K562 (cell line): ENCODE results near the gene ABCB6. TPM values are rescaled to one million over a fixed set of nuclear protein-coding genes. Genes with fewer than 3 reads are reported as not detected.

Experiments used
- CAMTA2 ChIP-seq: fragments of 250-450 bp; sonication (Bioruptor Pico); conservative IDR thresholded peaks from 2 replicates; pipeline ENCODE4 v1.5.1; 2022
- CBFB ChIP-seq: sonication (generic); formaldehyde crosslinking; IDR thresholded peaks from 2 replicates; pipeline ENCODE4 v1.4.0; 2020; ENCODE audit warnings: mild to moderate bottlenecking, missing genetic modification reagents
- CCAR2 ChIP-seq: fragments of 200-400 bp; formaldehyde crosslinking; IDR thresholded peaks from 2 replicates; pipeline ENCODE4 v1.6.1; 2017; ENCODE audit warnings: mild to moderate bottlenecking, low read depth, low read length
- GTF2A2 ChIP-seq: IDR thresholded peaks from 2 replicates; pipeline ENCODE4 v1.6.1; 2016; ENCODE audit warnings: mild to moderate bottlenecking, missing genetic modification characterization, missing compliant biosample characterization
- HDAC3 ChIP-seq: fragments of 450-650 bp; IDR thresholded peaks from 2 replicates; pipeline ENCODE4 v1.6.1; 2018; ENCODE audit warnings: borderline replicate concordance, mild to moderate bottlenecking, moderate library complexity; ENCODE audit not compliant: partially characterized antibody
- KLF1 ChIP-seq: fragments of 450-650 bp; IDR thresholded peaks from 2 replicates; pipeline ENCODE4 v1.6.1; 2016; ENCODE audit warnings: missing genetic modification characterization, missing compliant biosample characterization
- NFE2L1 ChIP-seq: fragments of 450-650 bp; IDR thresholded peaks from 2 replicates; pipeline ENCODE4 v1.6.1; 2016; ENCODE audit warnings: missing genetic modification characterization, low read depth, mild to moderate bottlenecking, missing compliant biosample characterization, moderate library complexity, borderline replicate concordance
- NONO ChIP-seq, 2 experiments: fragments of 200-400 bp in 1 of 2; fragments of 450-650 bp in 1 of 2; formaldehyde crosslinking in 1 of 2; IDR thresholded peaks; 2 replicates each; pipeline ENCODE4 v1.6.1; 2017; ENCODE audit warnings: low read depth in 2 of 2, mild to moderate bottlenecking in 2 of 2, moderate library complexity in 2 of 2, low read length in 1 of 2
- NR2F6 ChIP-seq: fragments of 450-650 bp; formaldehyde crosslinking; IDR thresholded peaks from 2 replicates; pipeline ENCODE4 v1.4.0; 2020; ENCODE audit warnings: mild to moderate bottlenecking
- POLR2A ChIP-seq: fragments of 450-650 bp; conservative IDR thresholded peaks from 2 replicates; pipeline ENCODE4 v1.6.1; 2016
- RFX5 ChIP-seq: IDR thresholded peaks from 2 replicates; pipeline ENCODE4 v1.6.1; 2011; ENCODE audit warnings: low read depth, mild to moderate bottlenecking, improper control_type of control experiment, low read length
- TAL1 ChIP-seq: fragments of 450-650 bp; IDR thresholded peaks from 2 replicates; pipeline ENCODE4 v1.6.1; 2016; ENCODE audit warnings: mild to moderate bottlenecking
- YY1 ChIP-seq, 3 experiments: IDR thresholded peaks; 2 replicates each; pipeline ENCODE4 v1.6.1; 2011; ENCODE audit warnings: low read length in 2 of 3, mild to moderate bottlenecking in 2 of 3, moderate library complexity in 2 of 3, borderline replicate concordance in 1 of 3, control low read depth in 1 of 3, low read depth in 1 of 3; ENCODE audit not compliant: insufficient read depth in 3 of 3, insufficient replicate concordance in 2 of 3, control insufficient read depth in 1 of 3, insufficient read length in 1 of 3; ENCODE audit errors: extremely low read depth in 1 of 3
- ZNF124 ChIP-seq: sonication (generic); formaldehyde crosslinking; IDR thresholded peaks from 2 replicates; pipeline ENCODE4 v1.8.1; 2022; ENCODE audit warnings: missing genetic modification reagents
- polyA plus RNA-seq, 8 experiments: library from polyadenylated mRNA; depleted of rRNA in 4 of 8; stranded (reverse) in 5 of 8; unstranded in 3 of 8; fragments of >200 nt; fragmentation: Nextera tagmentation in 2 of 8; fragmentation: Illumina TruSeq in 1 of 8; extraction: Ambion mirVana in 2 of 8; extraction: Trizol in 1 of 8; gene quantifications; 2 replicates each; pipeline versions ENCODE4 v1.2.1 to v1.2.3, GENCODE V29; 2011 to 2014; ENCODE audit warnings: inconsistent platforms in 1 of 8, missing spikeins in 1 of 8
- total RNA-seq, 7 experiments: library from RNA; depleted of rRNA in 6 of 7; stranded (reverse); fragments of >200 nt in 6 of 7; fragmentation: Illumina TruSeq in 2 of 7; extraction: Trizol in 2 of 7; gene quantifications; 2 replicates each; pipeline versions ENCODE4 v1.2.1 to v1.2.3, GENCODE V29; 2011 to 2021; ENCODE audit warnings: low replicate concordance in 1 of 7
- TF ChIP-seq, protein P1 (sequence below): fragments of 250-450 bp; sonication (Bioruptor Pico); IDR thresholded peaks from 2 replicates; pipeline ENCODE4 v1.9.0; 2021; ENCODE audit warnings: mild to moderate bottlenecking, inconsistent platforms
- TF ChIP-seq, protein P2 (sequence below): sonication (generic); formaldehyde crosslinking; IDR thresholded peaks from 2 replicates; pipeline ENCODE4 v1.8.1; 2022; ENCODE audit warnings: missing genetic modification reagents
- TF ChIP-seq, protein P3 (sequence below): sonication (generic); formaldehyde crosslinking; IDR thresholded peaks from 2 replicates; pipeline ENCODE4 v1.8.1; 2023; ENCODE audit warnings: mild to moderate bottlenecking, missing genetic modification reagents
- TF ChIP-seq, protein P4 (sequence below), 3 experiments: fragments of 200-800 bp in 1 of 3; fragments of 250-450 bp in 1 of 3; fragments of 450-650 bp in 1 of 3; sonication (Bioruptor Pico) in 1 of 3; sonication (Bioruptor generic) in 1 of 3; formaldehyde crosslinking in 1 of 3; IDR thresholded peaks; 2 replicates each; pipeline versions ENCODE4 v1.6.1 to v1.8.0; 2016 to 2022; ENCODE audit warnings: mild to moderate bottlenecking in 2 of 3, missing genetic modification characterization in 2 of 3, missing compliant biosample characterization in 1 of 3, moderate library complexity in 1 of 3

Gene ABCB6
- total and polyA plus RNA-seq, 9 of the 15 experiments (the other 6 are each of a cell fraction or from before 2014, with no cell fraction given), result 3.7 to 29.8 (median 16.8) TPM

DNA sequence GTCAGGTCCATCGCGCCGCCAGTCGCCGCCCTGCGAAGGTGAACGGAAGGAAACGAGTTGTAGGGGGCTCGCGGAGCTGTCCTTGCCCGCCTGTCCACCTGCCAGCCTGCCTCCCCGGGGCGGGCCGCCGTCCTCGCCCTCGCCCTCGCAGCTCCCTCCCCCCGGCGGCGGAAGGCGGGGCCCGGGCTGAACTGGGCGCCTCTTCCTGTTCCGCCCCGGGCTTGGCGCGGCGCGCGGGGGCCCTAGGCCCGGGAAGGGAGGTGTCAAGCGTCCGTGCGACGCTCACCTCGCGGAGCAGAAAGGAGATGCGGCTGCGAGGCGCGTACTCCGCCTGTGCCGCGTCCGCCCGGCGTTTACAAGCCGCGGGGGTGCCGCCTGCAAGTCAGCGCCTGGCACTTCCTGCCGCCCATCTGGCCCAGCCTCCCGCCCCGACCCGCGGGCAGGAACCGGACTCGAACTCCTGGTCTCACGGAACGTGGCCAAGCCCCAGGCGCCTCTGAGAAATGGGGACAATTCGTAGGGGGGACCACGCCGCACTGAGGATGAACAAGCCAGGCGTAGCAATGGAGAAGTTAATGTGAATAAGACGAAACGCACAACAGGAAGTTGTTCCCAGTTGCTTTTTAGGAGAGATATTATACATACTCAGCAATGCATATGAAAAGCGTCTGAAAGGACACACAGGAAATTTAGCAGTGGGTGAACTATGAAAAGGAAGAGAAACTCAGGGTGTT, 41.8 kb downstream of the ABCB6 start, which contains the start of gene CNPPD1 (continued):
- TF ChIP-seq, protein P1, sequence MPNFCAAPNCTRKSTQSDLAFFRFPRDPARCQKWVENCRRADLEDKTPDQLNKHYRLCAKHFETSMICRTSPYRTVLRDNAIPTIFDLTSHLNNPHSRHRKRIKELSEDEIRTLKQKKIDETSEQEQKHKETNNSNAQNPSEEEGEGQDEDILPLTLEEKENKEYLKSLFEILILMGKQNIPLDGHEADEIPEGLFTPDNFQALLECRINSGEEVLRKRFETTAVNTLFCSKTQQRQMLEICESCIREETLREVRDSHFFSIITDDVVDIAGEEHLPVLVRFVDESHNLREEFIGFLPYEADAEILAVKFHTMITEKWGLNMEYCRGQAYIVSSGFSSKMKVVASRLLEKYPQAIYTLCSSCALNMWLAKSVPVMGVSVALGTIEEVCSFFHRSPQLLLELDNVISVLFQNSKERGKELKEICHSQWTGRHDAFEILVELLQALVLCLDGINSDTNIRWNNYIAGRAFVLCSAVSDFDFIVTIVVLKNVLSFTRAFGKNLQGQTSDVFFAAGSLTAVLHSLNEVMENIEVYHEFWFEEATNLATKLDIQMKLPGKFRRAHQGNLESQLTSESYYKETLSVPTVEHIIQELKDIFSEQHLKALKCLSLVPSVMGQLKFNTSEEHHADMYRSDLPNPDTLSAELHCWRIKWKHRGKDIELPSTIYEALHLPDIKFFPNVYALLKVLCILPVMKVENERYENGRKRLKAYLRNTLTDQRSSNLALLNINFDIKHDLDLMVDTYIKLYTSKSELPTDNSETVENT (CRISPR knock-in tag), result peak; percentile 80; the same call in 1 of the 2 replicates
- TF ChIP-seq CAMTA2 (CRISPR knock-in tag) (no peak), CCAR2 (no peak), ZNF124 (CRISPR knock-in tag) (no peak), HDAC3 (no peak), YY1 (IDR thresholded peaks at IDR 0.05; ENCODE audit: borderline replicate concordance in 1 of 3, control insufficient read depth in 1 of 3, extremely low read depth in 1 of 3, insufficient read depth in 3 of 3, insufficient read length in 1 of 3, insufficient replicate concordance in 2 of 3, low read depth in 1 of 3, low read length in 2 of 3) (peak in 2 of 3 experiments; percentile 50 to 58), NONO (IDR thresholded peaks at IDR 0.05; ENCODE audit: low read depth in 2 of 2, low read length in 1 of 2) (peak; percentile 58 to 59; a peak in 2 of 4 replicates), NFE2L1 (no peak), CBFB (no peak), TAL1 (no peak), POLR2A (peak; percentile 76), RFX5 (no peak), GTF2A2 (no peak), KLF1 (peak; percentile 30; the same call in 1 of the 2 replicates), NR2F6 (CRISPR knock-in tag) (no peak)
- TF ChIP-seq, protein P2, sequence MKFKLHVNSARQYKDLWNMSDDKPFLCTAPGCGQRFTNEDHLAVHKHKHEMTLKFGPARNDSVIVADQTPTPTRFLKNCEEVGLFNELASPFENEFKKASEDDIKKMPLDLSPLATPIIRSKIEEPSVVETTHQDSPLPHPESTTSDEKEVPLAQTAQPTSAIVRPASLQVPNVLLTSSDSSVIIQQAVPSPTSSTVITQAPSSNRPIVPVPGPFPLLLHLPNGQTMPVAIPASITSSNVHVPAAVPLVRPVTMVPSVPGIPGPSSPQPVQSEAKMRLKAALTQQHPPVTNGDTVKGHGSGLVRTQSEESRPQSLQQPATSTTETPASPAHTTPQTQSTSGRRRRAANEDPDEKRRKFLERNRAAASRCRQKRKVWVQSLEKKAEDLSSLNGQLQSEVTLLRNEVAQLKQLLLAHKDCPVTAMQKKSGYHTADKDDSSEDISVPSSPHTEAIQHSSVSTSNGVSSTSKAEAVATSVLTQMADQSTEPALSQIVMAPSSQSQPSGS, result no peak
- TF ChIP-seq, protein P3, sequence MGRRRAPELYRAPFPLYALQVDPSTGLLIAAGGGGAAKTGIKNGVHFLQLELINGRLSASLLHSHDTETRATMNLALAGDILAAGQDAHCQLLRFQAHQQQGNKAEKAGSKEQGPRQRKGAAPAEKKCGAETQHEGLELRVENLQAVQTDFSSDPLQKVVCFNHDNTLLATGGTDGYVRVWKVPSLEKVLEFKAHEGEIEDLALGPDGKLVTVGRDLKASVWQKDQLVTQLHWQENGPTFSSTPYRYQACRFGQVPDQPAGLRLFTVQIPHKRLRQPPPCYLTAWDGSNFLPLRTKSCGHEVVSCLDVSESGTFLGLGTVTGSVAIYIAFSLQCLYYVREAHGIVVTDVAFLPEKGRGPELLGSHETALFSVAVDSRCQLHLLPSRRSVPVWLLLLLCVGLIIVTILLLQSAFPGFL (CRISPR knock-in tag), result no peak
- TF ChIP-seq, protein P4, sequence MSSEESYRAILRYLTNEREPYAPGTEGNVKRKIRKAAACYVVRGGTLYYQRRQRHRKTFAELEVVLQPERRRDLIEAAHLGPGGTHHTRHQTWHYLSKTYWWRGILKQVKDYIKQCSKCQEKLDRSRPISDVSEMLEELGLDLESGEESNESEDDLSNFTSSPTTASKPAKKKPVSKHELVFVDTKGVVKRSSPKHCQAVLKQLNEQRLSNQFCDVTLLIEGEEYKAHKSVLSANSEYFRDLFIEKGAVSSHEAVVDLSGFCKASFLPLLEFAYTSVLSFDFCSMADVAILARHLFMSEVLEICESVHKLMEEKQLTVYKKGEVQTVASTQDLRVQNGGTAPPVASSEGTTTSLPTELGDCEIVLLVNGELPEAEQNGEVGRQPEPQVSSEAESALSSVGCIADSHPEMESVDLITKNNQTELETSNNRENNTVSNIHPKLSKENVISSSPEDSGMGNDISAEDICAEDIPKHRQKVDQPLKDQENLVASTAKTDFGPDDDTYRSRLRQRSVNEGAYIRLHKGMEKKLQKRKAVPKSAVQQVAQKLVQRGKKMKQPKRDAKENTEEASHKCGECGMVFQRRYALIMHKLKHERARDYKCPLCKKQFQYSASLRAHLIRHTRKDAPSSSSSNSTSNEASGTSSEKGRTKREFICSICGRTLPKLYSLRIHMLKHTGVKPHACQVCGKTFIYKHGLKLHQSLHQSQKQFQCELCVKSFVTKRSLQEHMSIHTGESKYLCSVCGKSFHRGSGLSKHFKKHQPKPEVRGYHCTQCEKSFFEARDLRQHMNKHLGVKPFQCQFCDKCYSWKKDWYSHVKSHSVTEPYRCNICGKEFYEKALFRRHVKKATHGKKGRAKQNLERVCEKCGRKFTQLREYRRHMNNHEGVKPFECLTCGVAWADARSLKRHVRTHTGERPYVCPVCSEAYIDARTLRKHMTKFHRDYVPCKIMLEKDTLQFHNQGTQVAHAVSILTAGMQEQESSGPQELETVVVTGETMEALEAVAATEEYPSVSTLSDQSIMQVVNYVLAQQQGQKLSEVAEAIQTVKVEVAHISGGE (CRISPR knock-in tag; IDR thresholded peaks at IDR 0.05), result peak in 1 of 3 experiments; percentile 69; a peak in 1 of 6 replicates
